VCaP (cell line): ENCODE measurements around the gene SLX4.
"Not testable (repeated sequence)": the region's sequence is repeated elsewhere in the genome, so short reads cannot be mapped to it uniquely, and the experiment has no call there.

Experiments
- H3K27ac ChIP-seq: fragments of 450-650 bp; 2 replicates; pipeline ENCODE4 v1.5.1; 2017
- TF ChIP-seq, protein P1 (sequence below): fragments of 450-650 bp; conservative IDR thresholded peaks from 2 replicates; pipeline ENCODE4 v1.5.1; 2017; ENCODE audit warnings: mild to moderate bottlenecking, moderate library complexity

SLX4 gene

DNA sequence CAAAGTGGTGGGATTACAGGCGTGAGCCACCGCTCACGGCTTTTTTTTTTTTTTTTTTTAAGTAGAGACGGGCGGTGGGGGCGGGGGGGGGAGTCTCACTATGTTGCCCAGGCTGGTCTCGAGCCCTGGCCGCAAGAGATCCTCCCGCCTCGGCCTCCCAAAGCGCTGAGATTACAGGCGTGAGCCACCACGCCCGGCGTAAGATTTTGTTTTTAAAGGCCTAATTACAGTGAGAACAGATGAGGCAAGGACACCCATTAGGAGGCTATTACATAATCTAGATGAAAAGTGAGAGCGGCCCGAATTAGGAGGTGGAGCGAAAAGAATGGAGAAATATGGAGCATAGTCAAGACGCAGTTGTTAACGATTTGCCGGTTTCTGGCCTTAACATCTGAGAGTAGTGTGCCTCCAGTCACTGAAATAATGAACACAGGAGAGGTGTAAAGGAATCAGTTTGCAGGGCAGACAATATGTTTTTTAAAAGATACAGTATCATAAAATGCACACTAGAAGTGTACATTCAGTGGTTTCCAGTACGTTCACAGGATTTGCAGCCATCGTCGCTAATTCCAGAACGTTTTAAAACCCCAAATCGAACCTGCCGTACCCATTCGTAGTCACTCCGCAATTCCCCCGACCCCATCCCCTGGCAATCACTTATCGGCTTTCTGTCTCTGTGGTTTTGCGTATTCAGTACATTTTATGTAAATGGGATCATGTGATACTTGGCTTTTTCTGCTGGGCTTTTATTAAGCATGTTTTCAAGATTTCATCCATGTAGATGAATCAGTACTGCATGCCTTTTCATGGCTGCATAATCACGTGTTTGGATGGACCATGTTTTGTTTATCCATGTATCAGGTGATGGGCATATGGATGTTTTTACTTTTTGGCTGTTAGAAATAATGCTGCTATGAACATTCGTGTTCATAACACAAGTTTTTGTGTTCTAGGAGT lies 1.4 kb upstream of the SLX4 start:
- TF ChIP-seq, protein P1, sequence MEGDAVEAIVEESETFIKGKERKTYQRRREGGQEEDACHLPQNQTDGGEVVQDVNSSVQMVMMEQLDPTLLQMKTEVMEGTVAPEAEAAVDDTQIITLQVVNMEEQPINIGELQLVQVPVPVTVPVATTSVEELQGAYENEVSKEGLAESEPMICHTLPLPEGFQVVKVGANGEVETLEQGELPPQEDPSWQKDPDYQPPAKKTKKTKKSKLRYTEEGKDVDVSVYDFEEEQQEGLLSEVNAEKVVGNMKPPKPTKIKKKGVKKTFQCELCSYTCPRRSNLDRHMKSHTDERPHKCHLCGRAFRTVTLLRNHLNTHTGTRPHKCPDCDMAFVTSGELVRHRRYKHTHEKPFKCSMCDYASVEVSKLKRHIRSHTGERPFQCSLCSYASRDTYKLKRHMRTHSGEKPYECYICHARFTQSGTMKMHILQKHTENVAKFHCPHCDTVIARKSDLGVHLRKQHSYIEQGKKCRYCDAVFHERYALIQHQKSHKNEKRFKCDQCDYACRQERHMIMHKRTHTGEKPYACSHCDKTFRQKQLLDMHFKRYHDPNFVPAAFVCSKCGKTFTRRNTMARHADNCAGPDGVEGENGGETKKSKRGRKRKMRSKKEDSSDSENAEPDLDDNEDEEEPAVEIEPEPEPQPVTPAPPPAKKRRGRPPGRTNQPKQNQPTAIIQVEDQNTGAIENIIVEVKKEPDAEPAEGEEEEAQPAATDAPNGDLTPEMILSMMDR: no peak
- peak overlapping the region; percentile 68; the same call in 1 of the 2 replicates for H3K27ac ChIP-seq

DNA sequence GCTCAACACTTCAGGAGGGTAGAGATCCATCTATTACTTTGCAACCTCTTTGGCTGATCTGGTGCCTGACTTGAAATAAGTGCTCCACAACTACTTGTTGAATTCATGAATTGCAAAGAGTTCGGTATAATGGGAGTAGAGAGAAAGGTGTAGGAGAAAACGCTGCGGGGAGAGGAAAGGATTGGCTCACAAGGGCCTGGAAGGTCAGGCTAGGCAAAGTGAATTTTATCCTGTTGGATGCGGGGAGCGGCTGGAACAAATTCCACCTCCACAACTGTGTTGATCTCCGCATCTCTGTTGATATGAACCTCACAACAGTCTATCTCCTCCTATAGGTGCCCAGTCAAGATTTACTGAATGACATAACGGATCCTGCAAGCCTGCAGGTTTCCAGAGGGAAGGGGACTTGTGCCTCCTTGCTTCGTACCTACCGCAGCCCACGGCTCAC lies 684 bp downstream of the SLX4 start:
- TF ChIP-seq, protein P1: no peak
- H3K27ac ChIP-seq: peak overlapping the region; percentile 68

DNA sequence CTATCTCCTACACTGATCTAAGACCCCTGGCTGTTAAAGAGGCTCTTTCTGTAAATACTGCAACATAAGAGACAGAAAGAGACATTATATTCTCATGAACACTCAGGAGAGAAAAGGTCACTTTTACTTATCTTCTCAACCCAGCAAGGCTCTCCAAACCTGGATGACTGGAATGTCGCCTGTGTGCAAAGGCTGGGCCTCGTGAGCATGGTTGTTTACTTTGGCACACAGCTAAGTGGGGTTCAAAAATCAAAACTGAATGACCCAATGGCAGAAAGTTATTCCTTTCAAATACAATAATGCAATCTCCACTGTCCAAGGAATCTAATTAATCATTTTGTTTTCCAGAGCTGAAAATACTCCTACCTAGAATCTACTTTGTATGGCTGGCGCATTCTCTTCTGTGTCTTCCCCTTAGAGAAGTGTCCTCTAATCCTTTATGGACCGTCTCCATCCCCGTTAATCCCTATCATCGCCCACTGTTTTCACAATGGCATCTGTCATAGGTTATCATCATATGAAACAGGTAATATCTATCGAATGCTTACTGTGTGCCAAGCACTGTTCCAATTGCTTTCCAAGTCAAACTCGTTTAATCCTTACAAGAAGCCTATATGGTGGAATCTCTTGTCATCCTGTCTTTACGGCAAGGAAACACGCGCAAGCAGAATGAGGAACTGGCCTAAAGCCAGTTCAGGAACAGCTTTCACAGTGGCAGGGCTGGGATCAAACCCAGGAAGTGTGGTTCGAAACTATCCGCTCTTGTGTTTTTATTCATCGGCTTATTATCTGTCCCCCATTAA lies 1.3 kb downstream of the SLX4 start:
- H3K27ac ChIP-seq: peak overlapping the region; percentile 68
- TF ChIP-seq, protein P1: no peak

DNA sequence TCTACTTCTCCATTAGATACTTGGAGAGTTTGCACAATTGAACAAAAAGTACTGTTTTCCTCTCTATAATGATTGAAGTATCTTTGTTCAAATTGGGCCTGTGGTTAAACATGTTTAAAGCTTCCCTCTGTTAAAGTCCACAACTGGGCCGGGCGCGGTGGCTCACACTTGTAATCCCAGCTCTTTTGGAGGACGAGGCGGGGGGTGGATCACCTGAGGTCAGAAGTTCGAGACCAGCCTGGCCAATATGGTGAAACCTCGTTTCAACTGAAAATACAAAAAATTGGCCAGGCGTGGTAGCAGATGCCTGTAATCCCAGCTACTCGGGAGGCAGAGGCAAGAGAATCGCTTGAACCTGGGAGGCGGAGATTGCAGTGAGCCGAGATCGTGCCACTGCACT lies 2.4 kb downstream of the SLX4 start:
- H3K27ac ChIP-seq: not testable (repeated sequence)

DNA sequence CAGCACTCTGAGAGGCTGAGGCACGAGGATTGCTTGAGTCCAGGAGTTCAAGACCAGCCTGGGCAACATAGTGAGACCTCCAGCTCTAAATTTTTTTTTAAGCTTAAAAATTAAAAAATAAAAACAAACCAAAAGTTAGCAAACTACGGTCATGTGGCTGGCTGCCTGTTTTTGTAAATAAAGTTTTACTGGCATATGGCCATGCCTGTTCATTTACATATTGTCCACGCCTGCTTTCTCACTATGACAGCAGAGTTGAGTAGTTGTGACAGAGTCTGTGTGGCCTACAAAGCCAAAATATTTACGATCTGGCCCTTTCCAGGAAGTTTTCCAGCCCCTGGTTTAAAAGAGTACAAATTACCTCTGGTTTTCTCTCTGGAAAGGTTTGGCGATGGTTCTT lies 3.3 kb downstream of the SLX4 start:
- no peak overlapping the region for H3K27ac ChIP-seq
- TF ChIP-seq, protein P1: no peak

DNA sequence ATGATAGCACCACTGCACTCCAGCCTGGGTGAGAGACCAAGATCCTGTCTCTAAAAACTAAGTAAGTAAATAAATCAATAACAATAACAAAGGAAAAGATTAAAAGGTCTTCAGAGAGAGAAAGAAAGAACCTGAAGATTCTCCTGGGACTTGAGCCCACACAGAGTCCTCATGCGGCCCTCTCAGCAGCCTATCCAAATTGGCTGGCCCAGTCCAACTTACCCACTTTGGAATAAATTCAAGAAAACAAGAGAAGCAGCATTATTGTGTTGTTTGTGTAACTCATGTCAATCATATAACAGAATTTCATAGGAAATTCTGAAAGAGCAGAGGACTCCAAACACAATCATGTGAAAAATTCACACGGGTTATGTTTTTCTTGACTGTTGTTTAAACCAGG lies 3.8 kb downstream of the SLX4 start:
- H3K27ac ChIP-seq: no peak overlapping the region
- TF ChIP-seq, protein P1: no peak

DNA sequence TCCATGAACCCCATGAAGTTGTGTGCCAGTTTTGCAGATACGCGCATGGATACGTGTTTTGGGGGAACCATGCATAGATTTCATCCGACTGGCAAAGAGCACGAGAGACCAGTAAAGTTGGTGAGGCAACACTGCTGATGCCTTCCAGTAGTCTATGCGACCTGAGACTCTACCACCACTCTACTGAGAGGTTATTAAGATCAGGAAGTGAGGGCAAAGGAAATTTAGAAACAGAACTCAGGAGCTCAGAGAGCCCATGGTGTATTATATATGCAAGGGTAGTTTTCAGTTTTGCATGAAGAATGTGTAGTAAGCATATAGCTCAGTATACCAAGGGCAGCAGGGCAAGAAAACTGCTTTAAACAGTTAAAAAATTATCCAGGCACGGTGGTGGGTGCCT lies 4.2 kb downstream of the SLX4 start:
- no peak overlapping the region for H3K27ac ChIP-seq
- TF ChIP-seq, protein P1: no peak
